Neural cell (in vitro differentiated cells): ENCODE results near the gene POU2AF3. TPM values are rescaled to one million over a fixed set of nuclear protein-coding genes. Genes with fewer than 3 reads are reported as not detected.
"Not testable (repeated sequence)": the region's sequence is repeated elsewhere in the genome, so short reads cannot be mapped to it uniquely, and the experiment has no call there.

ENCODE experiments used
- H2AFZ ChIP-seq: fragments of 200-600, 300-800 bp; sonication (generic), shearing (Covaris generic); 2 replicates; pipeline ENCODE4 v1.6.0; 2014; ENCODE audit warnings: low read depth, mild to moderate bottlenecking, antibody characterized with exemption, low read length, moderate library complexity
- H3F3A ChIP-seq: fragments of 200-600 bp; shearing (Covaris generic); 2 replicates; pipeline ENCODE4 v1.6.1; 2016; ENCODE audit warnings: mild to moderate bottlenecking, moderate library complexity, mixed read lengths, antibody characterized with exemption, low read length; ENCODE audit not compliant: insufficient read depth, poor library complexity, severe bottlenecking
- H3K27ac ChIP-seq: fragments of 200-600, 300-800 bp; sonication (generic), shearing (Covaris generic); 2 replicates; pipeline ENCODE4 v1.5.1; 2014; ENCODE audit warnings: mild to moderate bottlenecking, low read length, moderate library complexity
- H3K27me3 ChIP-seq: fragments of 300-800, 200-600 bp; sonication (generic), shearing (Covaris generic); 2 replicates; pipeline ENCODE4 v1.6.0; 2014; ENCODE audit warnings: mild to moderate bottlenecking, low read depth, low read length, moderate library complexity; ENCODE audit not compliant: insufficient read depth
- H3K36me3 ChIP-seq: fragments of 300-800, 200-600 bp; sonication (generic), shearing (Covaris generic); 2 replicates; pipeline ENCODE4 v1.5.1; 2014; ENCODE audit warnings: mild to moderate bottlenecking, antibody characterized with exemption, low read length, moderate library complexity; ENCODE audit not compliant: insufficient read depth
- H3K4me2 ChIP-seq: fragments of 300-800, 200-600 bp; sonication (generic), shearing (Covaris generic); 2 replicates; pipeline ENCODE4 v1.6.0; 2014; ENCODE audit warnings: mild to moderate bottlenecking, low read length
- H3K4me3 ChIP-seq: fragments of 300-800, 200-600 bp; sonication (generic), shearing (Covaris generic); 2 replicates; pipeline ENCODE4 v1.5.1; 2014; ENCODE audit warnings: mild to moderate bottlenecking, low read length, moderate library complexity
- H3K79me2 ChIP-seq: fragments of 200-600 bp; shearing (Covaris generic); replicated peaks from 2 replicates; pipeline ENCODE4 v1.6.0; 2014; ENCODE audit warnings: mild to moderate bottlenecking, low read length, moderate library complexity; ENCODE audit not compliant: insufficient read depth
- H3K9ac ChIP-seq: fragments of 300-800, 200-600 bp; sonication (generic), shearing (Covaris generic); 2 replicates; pipeline ENCODE4 v1.6.1; 2016; ENCODE audit warnings: mild to moderate bottlenecking, low read length, mixed read lengths
- H3K9me2 ChIP-seq: fragments of 200-600 bp; shearing (Covaris generic); 2 replicates; pipeline ENCODE4 v1.6.1; 2016; ENCODE audit warnings: mild to moderate bottlenecking, low read length, mixed read lengths; ENCODE audit not compliant: insufficient read depth
- H3K9me3 ChIP-seq: fragments of 200-600, 300-800 bp; sonication (generic), shearing (Covaris generic); 2 replicates; pipeline ENCODE4 v1.6.1; 2016; ENCODE audit warnings: mild to moderate bottlenecking, mixed run types, low read length, moderate library complexity, mixed read lengths
- H4K20me1 ChIP-seq: fragments of 200-600 bp; shearing (Covaris generic); 2 replicates; pipeline ENCODE4 v1.6.1; 2016; ENCODE audit warnings: mild to moderate bottlenecking, mixed run types; ENCODE audit not compliant: insufficient read depth
- EP300 ChIP-seq: fragments of 450-650 bp; conservative IDR thresholded peaks from 2 replicates; pipeline ENCODE4 v1.6.1; 2014; ENCODE audit warnings: antibody characterized with exemption, mild to moderate bottlenecking, moderate library complexity; ENCODE audit not compliant: poor library complexity, severe bottlenecking
- EZH2 ChIP-seq: fragments of 200-600, 300-800 bp; shearing (Covaris generic), sonication (generic); IDR thresholded peaks from 2 replicates; pipeline ENCODE4 v1.6.1; 2014; ENCODE audit warnings: antibody characterized with exemption, low read length, borderline replicate concordance, mild to moderate bottlenecking; ENCODE audit not compliant: insufficient read depth, poor library complexity, severe bottlenecking
- MXI1 ChIP-seq: fragments of 450-650 bp; conservative IDR thresholded peaks from 2 replicates; pipeline ENCODE4 v1.6.1; 2014; ENCODE audit warnings: antibody characterized with exemption, mild to moderate bottlenecking; ENCODE audit not compliant: poor library complexity, severe bottlenecking
- POLR2AphosphoS5 ChIP-seq: IDR thresholded peaks from 2 replicates; pipeline ENCODE4 v1.6.1; 2012
- RAD21 ChIP-seq: fragments of 450-650 bp; conservative IDR thresholded peaks from 2 replicates; pipeline ENCODE4 v1.6.1; 2014; ENCODE audit warnings: antibody characterized with exemption, mild to moderate bottlenecking, moderate library complexity
- SMC3 ChIP-seq: fragments of 450-650 bp; conservative IDR thresholded peaks from 2 replicates; pipeline ENCODE4 v1.6.1; 2014; ENCODE audit warnings: antibody characterized with exemption, mild to moderate bottlenecking, moderate library complexity; ENCODE audit not compliant: poor library complexity
- TAF1 ChIP-seq: IDR thresholded peaks from 2 replicates; pipeline ENCODE4 v1.6.1; 2012; ENCODE audit warnings: low read depth
- polyA plus RNA-seq: library from polyadenylated mRNA; depleted of rRNA; stranded (reverse); fragments of >200 nt; gene quantifications from 2 replicates; pipeline ENCODE4 v1.2.3, GENCODE V29; 2014
- TF ChIP-seq, protein P1 (sequence below): IDR thresholded peaks from 2 replicates; pipeline ENCODE4 v1.6.1; 2012; ENCODE audit warnings: borderline replicate concordance
- TF ChIP-seq, protein P2 (sequence below): fragments of 450-650 bp; IDR thresholded peaks from 2 replicates; pipeline ENCODE4 v1.5.1; 2014; ENCODE audit warnings: antibody characterized with exemption, mild to moderate bottlenecking, moderate library complexity; ENCODE audit not compliant: poor library complexity, severe bottlenecking

The POU2AF3 gene
- polyA plus RNA-seq, 1 donor from 2014 or later, result not detected

DNA sequence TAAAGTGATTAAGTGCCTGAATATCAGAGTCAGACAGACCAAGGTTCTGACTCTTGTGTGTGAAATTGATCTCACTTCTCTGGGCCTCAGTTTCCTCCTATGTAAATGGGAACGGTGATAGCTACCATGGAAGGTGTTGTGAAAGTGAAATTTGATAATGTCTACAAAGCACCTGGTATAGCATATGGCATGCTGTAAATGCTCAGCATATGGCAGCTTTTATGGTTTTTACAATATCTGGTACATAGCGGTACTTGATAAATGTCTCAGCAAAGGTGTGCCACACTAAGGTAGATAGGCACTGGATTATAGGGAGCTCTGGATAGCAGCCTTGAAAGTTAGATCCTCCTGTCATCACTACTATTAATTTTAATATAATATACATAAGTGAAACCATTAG lies 32.9 kb upstream of the POU2AF3 start:
- Histone ChIP-seq H3K36me3 (no peaks in the 10 kb centered on the region), H3K27me3 (no peaks in the 10 kb centered on the region), H3K9me2 (no peaks in the 10 kb centered on the region), H3K9me3 (no peaks in the 10 kb centered on the region), H3K9ac (no peak overlapping the region), H3F3A (no peaks in the 10 kb centered on the region), H4K20me1 (no peaks in the 10 kb centered on the region), H3K4me2 (no peak overlapping the region), H3K79me2 (no peaks in the 10 kb centered on the region), H2AFZ (no peak overlapping the region), H3K4me3 (no peak overlapping the region), H3K27ac (no peak overlapping the region)
- TF ChIP-seq, protein P1, sequence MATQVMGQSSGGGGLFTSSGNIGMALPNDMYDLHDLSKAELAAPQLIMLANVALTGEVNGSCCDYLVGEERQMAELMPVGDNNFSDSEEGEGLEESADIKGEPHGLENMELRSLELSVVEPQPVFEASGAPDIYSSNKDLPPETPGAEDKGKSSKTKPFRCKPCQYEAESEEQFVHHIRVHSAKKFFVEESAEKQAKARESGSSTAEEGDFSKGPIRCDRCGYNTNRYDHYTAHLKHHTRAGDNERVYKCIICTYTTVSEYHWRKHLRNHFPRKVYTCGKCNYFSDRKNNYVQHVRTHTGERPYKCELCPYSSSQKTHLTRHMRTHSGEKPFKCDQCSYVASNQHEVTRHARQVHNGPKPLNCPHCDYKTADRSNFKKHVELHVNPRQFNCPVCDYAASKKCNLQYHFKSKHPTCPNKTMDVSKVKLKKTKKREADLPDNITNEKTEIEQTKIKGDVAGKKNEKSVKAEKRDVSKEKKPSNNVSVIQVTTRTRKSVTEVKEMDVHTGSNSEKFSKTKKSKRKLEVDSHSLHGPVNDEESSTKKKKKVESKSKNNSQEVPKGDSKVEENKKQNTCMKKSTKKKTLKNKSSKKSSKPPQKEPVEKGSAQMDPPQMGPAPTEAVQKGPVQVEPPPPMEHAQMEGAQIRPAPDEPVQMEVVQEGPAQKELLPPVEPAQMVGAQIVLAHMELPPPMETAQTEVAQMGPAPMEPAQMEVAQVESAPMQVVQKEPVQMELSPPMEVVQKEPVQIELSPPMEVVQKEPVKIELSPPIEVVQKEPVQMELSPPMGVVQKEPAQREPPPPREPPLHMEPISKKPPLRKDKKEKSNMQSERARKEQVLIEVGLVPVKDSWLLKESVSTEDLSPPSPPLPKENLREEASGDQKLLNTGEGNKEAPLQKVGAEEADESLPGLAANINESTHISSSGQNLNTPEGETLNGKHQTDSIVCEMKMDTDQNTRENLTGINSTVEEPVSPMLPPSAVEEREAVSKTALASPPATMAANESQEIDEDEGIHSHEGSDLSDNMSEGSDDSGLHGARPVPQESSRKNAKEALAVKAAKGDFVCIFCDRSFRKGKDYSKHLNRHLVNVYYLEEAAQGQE, result no peak
- TF ChIP-seq EP300, result no peak
- TF ChIP-seq, protein P2, sequence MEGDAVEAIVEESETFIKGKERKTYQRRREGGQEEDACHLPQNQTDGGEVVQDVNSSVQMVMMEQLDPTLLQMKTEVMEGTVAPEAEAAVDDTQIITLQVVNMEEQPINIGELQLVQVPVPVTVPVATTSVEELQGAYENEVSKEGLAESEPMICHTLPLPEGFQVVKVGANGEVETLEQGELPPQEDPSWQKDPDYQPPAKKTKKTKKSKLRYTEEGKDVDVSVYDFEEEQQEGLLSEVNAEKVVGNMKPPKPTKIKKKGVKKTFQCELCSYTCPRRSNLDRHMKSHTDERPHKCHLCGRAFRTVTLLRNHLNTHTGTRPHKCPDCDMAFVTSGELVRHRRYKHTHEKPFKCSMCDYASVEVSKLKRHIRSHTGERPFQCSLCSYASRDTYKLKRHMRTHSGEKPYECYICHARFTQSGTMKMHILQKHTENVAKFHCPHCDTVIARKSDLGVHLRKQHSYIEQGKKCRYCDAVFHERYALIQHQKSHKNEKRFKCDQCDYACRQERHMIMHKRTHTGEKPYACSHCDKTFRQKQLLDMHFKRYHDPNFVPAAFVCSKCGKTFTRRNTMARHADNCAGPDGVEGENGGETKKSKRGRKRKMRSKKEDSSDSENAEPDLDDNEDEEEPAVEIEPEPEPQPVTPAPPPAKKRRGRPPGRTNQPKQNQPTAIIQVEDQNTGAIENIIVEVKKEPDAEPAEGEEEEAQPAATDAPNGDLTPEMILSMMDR, result no peak
- TF ChIP-seq TAF1, result no peak
- TF ChIP-seq MXI1, result no peak
- TF ChIP-seq EZH2, result no peak
- TF ChIP-seq SMC3, result no peak
- no peak for TF ChIP-seq RAD21
- TF ChIP-seq POLR2AphosphoS5, result no peak

DNA sequence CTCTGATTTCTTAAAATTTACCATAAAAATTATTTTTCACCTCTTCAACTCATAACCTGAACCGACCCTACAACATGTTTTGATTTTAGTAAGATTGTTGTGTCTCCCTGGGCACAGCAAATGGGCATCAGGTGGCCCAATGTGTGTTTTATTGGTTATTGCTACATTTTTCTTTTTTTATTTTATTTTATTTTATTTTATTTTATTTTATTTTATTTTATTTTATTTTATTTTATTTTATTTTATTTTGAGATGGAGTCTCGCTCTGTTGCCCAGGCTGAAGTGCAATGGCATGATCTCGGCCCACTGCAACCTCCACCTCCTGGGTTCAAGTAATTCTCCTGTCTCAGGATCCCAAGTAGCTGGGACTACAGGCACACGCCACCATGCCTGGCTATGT lies 30.0 kb upstream of the POU2AF3 start:
- H3K4me3 ChIP-seq, H3K9me2 ChIP-seq, H3K9me3 ChIP-seq: not testable (repeated sequence)

More for the DNA sequence above, 30.0 kb upstream of the POU2AF3 start:
- not testable (repeated sequence) for H3K79me2 ChIP-seq, H4K20me1 ChIP-seq, H3F3A ChIP-seq, H2AFZ ChIP-seq, H3K9ac ChIP-seq, H3K27ac ChIP-seq, H3K27me3 ChIP-seq, H3K4me2 ChIP-seq, H3K36me3 ChIP-seq
